HT1080 (cell line): ENCODE data around the gene ARID1B. TPM values are rescaled to one million over a fixed set of nuclear protein-coding genes. Genes with fewer than 3 reads are reported as not detected.

ENCODE experiments used
- DNase-seq: peaks from one replicate; pipeline ENCODE4 v3.0.0-alpha.2; 2015; ENCODE audit warnings: low read depth
- total RNA-seq: library from RNA; depleted of rRNA; stranded (reverse); fragments of >200 nt; shearing (Covaris generic); gene quantifications from 2 replicates; pipeline ENCODE4 v1.2.3, GENCODE V29; 2014

The ARID1B gene
- total RNA-seq, 1 experiment from 2014 or later: 11.2 TPM

DNA sequence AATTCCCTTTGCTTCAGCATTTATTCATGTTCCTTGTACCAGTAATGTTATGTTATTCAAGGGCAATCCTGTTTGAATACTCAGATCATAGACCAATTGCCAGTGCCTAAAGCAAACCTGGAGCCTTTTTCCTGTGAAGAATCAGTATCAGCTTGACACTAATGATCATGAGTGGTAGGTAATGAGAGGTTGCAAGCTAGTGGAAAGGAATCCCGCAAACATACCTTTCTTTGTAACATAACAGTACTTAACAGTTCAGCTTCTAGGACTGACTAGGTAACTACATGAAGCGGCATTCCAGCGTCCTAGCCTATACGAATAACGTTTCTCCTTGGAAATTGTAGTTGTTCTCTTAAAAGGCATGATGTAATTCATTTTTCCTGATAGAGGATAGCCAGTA lies 292.4 kb downstream of the ARID1B start:
- DNase-seq: no peak

- DNase-seq: no peak
These were observed 293.4 kb downstream of the ARID1B start for GRCh38 chr6:157070403-157071107.

DNA sequence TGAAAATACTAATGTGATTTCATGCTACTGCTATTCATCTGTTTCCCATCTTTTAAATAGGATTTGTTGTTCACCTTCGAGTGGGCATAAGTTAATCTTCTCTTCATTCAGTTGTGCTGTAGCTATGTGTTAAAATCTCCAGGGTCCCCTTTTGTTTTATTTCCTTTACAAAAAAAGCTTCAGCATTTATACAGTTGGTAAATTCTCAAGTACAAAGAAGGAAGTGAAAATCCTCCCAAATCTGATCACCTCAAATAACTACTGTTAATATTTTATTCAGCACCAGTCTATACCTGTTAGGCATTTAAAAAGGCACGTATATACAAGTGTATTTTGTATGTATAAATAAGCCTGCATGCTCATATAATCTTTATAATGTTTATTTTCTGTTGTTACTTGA lies 294.9 kb downstream of the ARID1B start:
- no peak for DNase-seq

DNA sequence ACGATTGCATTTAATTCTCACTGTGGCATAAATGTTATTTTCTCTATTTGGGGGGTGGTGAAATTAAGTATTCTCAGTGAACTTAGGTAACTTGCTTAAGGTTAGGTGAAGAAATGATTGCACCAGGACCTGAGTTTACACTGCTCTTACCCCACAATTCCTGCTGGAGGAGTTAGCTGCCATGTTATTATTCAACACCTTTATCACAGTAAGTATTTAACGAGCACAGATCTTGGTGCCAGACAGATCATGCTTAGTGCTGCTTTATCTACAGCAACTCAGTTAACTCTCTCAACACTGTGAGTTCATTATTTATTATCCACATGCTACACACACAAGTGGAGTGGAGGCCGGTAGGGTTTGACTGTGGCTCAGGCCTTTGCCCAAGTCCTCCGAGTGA lies 296.4 kb downstream of the ARID1B start:
- no peak for DNase-seq

GRCh38 chr6:157074969-157075368 lies 297.8 kb downstream of the ARID1B start:
- DNase-seq: no peak

GRCh38 chr6:157075549-157076450 lies 298.6 kb downstream of the ARID1B start:
- DNase-seq: peak; percentile 64

GRCh38 chr6:157076451-157076822 lies 299.3 kb downstream of the ARID1B start:
- DNase-seq: no peak

GRCh38 chr6:157077251-157077650 lies 300.1 kb downstream of the ARID1B start:
- no peak for DNase-seq

DNA sequence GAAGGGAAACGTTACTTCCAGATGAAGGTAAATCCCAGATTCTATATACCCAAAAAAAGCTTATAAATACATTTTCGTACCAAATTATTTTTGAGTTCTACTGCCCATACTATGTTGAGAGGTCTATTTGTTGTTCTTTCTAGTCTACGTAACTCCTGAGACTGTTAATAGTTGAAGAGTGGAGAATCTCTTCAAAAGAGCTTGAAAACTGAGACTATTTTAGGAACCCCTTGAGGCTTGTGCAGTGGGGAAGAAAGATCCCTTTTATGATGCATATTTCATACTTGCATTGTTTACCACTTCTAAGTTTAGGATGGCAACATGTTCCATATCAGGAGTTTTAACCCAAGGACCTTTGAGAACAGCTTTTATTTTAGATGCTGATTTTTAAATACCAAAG lies 301.1 kb downstream of the ARID1B start:
- no peak for DNase-seq

DNA sequence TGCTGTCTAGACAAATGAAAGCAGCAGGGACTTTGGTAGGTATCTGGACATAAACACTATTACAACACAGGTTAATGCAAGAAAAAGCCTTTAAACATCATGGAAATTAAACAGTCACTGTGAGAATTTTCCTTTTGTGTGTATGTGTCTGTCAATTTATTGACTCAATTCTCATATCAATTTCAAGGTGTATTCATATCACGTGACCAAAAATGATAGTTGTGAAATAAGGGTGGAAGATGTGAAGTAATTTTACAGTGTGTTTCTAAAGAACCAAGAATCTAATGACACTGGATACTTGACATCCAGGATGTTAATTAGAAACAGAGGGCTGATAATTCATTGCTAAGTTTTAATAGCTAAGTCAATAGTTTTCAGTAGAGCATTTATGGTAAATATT lies 302.1 kb downstream of the ARID1B start:
- no peak for DNase-seq

DNA sequence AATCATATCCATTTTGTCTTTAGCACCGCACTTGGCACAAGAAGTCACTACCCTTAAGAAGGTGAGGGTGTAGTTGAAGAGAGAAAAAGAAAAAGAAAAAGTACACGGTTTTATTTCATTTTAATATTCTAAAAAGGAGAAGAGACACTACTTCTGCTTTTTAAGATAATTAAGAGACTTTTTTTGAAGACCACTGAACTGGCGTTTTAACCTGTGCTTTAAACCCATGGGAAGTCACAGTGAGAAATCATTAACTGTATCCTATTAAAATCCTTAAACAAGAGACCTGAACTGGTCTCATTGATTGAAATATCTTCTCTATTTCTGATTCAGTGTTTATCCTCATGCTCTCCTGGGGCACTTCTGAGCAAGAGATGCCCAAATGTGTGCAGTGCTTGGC lies 302.6 kb downstream of the ARID1B start:
- DNase-seq: no peak

GRCh38 chr6:157080986-157081391 lies 303.8 kb downstream of the ARID1B start:
- no peak for DNase-seq

DNA sequence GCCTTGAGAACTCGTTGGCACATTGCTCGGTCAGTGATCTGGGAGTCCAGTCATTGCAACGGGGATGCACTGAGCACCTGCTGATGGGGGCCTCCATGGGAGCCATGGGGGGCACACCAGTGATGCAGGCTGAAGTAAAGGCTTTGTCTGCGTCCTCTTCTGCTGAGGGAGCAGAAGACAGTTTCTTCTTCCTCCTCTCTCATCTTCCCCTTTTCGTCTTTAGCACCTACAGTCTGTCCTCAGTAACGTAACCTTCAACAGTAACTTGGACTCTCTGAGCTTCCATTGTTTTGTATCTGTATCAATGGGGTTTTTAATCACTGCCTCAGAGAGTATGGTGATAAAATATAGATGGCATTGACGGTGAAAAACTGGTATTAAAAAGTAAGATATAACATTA lies 306.2 kb downstream of the ARID1B start:
- no peak for DNase-seq

DNA sequence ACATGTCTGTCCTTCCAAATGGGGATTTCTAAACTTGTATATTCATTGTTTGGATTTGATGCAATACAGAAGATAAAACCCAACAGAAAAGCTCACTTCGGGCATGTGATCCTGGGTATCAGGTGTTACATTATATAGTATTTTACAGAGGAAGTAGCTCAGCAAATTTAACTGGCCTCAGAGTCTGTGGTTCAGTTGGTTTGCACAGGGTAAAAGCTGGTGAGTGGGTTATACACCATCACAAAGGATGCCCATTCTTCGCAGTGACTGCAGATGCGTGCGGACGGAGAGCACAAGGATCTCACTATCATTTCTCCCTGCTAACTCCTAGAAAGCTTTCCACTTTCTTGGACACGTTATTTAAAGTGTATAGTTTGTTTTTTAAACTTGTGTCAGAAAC lies 309.5 kb downstream of the ARID1B start:
- DNase-seq: no peak

GRCh38 chr6:157087974-157088373 lies 310.8 kb downstream of the ARID1B start:
- DNase-seq: no peak

GRCh38 chr6:157088841-157089240 lies 311.7 kb downstream of the ARID1B start:
- no peak for DNase-seq

GRCh38 chr6:157089258-157089657 lies 312.1 kb downstream of the ARID1B start:
- DNase-seq: peak; percentile 7

DNA sequence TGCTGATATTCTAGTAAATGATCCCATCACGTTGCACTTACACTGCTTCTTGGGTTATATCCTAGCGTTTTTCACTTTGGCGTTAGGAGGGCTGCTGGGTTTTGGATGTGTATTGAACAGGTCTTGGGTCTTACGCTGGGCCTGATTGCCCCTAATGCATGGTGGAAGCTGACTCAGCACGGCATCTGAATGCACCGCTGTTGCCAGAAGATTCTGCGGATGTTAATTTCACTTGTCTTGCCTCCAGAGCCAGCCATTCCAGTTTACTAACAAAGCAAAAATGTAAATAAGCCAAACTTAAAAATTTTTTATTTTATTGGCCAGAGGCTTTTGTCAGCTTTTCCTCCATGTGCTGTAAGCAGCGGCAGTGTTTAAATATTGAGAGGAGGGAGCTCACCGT lies 312.7 kb downstream of the ARID1B start:
- DNase-seq: no peak

DNA sequence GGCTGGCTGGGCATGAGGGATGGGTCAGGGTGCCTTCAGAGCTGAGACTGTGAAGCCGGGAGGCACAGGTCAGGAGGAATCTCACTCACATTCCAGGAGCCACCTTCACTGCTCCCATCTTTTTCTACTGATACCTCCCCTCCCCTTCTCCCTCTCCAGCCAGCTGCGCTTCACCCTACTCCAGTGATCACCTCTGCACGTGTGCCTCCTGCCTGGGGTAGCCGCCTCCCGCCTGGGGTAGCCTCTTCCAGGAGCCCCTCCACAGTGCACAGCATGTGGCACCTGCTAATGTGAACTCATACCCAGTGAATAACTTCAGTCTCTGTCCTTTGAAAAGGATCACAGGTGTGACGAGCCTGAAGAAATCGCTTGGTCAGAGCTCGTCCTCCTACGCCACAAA lies 313.6 kb downstream of the ARID1B start:
- DNase-seq: no peak

DNA sequence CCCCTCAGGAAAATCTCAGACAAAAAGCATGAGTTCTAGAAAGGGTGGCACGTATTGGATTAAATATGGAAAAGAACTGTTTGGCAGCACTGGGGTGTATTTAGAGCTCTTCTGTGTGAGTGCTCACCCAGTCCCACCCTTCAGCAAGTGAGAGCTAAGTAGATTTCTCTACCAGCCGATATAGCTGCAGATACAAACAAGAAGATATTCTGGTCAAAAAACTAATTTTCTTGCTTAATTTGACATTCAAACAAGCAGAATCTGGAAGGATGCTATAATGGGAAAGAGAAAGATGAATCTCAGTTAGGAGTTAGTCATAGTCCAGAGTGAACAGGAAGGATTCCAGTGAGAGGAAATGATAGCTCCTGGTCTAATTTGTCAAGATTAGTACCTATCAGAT lies 314.1 kb downstream of the ARID1B start:
- no peak for DNase-seq

- DNase-seq: no peak
These were observed 314.8 kb downstream of the ARID1B start for GRCh38 chr6:157091856-157092460.

GRCh38 chr6:157092736-157093135 lies 315.6 kb downstream of the ARID1B start:
- DNase-seq: peak; percentile 17
